NCI-H1694 treated with DMSO at 0.1 percent for 48 hours (cell line): ENCODE data around the gene PLIN5.
A peak's percentile ranks its signal among the peaks of the same experiment; 100 is the strongest.

ENCODE experiments used
- DNase-seq: peaks from one replicate; lab custom pipeline; 2025; lab: John Stamatoyannopoulos, UW

Gene PLIN5, protein sequence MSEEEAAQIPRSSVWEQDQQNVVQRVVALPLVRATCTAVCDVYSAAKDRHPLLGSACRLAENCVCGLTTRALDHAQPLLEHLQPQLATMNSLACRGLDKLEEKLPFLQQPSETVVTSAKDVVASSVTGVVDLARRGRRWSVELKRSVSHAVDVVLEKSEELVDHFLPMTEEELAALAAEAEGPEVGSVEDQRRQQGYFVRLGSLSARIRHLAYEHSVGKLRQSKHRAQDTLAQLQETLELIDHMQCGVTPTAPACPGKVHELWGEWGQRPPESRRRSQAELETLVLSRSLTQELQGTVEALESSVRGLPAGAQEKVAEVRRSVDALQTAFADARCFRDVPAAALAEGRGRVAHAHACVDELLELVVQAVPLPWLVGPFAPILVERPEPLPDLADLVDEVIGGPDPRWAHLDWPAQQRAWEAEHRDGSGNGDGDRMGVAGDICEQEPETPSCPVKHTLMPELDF

GRCh38 chr19:4534836-4535658 is at the start of gene PLIN5:
PLIN5 (minus strand) TSS chr19:4535224; CDS start chr19:4534074, 1,150 bp downstream.
- peak; percentile 39 for DNase-seq

DNA sequence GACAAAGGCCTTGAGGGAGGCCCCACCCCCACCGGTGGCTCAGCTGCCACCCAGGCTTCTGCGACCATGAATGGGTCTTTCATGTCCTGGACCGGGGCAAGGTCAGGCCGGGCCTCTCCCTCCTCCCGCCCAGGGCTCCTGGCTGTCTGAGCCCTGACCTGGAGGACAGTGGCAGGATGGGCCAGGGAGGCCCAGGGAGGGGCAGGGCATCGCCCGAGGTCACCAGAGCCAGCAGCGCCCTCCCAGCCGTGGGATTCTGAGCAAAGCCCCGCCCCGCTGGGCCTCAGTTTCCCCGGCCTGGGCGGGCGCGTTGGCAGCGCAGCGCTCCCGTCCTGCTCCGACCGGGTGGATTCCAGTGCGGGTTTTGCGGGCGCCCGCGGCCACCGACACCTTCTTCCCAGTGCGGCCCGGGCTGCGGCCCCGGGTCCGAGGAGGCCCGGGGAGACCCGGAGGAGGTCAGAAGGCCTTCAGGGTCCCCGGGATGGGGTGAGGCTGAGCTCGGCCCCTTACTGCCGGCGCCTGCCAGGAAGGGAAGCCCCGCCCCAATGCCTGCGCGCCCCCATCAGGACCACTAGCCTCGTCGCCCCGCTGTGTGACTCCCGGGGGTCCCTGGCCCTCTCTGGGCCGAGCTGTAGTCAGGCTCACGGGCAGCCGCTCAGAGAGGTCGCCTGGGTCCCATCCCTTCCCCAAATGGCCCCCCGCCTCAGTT is 49.1 kb upstream of the PLIN5 start:
- no peak for DNase-seq

GRCh38 chr19:4582980-4583842 is 48.2 kb upstream of the PLIN5 start:
- DNase-seq: no peak

DNA sequence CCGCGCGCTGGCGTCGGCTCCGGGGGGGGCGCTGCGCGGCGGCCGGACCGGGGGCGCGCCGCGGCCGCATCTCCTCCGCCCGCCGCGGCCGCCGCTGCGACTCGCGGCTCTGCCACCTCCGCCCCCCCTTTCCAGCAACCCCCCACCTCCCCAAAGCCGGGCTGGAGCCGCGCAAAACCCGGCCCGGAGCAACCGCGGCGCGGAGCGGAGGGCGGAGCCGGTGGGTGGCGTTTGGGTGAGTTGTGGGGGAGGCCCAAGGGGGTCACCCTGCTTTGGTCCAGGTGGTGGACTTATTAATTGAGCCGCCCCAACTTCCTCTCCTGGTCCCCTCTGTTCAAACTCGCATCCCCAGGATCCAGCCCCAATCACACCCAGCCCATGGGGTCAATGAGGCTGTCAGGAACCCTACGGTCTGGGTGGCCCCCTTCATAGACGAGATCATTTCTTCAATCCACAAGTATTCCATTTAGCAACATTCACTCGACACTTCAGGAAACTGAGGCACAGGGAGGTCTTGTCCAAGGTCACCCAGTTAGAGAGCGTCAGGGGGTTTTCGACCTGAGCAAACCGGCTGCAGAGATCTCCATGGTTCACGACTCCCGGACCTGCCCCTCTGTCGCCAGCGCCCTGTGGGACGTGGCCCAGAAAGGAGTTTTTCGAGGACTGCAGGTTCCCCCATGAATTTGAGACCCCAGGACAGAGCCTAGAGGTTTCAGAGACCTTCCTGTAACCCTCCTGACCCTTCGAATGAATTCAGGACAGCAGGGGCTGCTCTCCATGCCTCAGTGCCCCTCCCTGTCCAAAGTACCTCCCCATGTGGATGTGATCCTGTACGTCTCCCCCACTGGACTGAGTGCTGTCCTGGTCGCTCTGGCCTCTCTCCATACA is 46.9 kb upstream of the PLIN5 start:
- no peak for DNase-seq

DNA sequence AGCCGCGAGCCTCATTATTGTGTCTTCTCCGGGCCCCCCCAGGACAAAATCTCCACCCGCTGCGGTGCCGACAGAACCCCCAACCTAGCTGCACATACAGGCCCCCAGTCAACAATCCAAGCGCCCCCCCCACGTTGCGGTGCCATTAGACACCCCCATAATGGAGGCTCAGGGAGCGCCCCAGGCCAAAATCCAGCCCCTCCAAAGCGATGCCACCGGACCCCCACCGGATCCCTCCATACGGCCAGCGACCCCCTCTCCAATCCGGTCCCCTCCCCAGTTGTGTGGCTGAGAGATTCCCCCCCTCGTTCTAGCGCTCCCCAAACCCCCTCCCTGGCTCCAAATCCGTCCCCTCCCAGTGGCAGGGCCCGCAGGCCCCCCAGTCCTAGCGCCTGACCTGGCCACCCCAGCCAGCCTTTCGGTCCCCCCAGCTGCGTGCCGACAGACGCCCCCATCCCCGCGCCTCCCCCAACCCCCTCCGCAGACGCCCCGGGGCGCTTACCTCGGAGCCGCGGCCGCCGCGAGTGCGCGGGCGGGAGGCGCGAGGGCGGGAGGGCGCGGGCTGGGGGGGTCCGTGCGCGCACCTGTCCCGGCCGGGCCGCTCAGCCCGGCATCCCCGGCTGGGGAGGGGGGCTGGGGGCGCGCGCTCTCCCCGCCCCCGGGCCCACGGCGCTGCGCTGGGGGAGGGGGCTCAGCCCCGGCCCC is 46.1 kb upstream of the PLIN5 start:
- DNase-seq: no peak

DNA sequence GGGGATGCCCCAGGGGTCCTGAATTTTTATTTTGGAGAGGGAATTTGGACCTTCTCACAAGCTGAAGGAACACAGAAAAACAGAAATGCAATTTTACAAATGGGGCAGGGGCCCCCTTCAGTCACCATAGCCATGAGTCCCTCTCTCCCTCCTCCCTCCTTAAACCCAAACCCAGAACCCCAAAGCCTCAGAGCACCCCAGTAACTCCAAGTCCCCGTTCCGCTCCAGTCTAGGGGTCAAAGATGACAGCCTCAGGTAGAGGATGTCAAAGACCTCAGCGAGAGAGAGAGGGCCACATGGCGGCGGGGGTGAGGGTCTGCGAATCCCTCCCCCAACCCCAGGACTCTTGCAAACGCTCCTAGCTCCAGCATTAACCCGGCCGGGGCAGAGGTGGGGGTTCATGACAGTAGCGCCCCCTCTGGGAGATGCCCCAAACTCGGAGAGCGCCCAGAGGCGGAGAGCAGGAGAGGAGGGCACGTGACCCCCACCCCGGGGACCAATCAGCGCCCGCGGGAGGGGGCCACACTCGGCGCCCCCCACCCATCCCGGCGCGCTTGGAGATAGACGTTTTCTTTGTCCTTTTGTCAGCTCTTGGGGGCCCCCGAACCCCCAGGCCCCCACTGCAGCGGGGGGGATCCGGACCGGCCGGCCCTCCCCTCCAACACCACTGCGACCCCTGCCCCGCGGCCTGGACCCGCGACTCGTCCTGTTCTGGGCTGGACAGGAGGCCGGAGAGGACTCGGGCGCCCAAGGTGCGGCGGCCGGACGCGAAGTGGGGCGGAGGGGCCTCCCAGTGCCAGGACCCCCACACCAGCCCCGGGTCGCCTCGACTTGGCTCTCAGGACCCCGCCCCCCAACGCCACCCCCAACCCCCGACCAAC is 45.2 kb upstream of the PLIN5 start:
- peak; percentile 16 for DNase-seq

GRCh38 chr19:4579389-4579788 is 44.4 kb upstream of the PLIN5 start:
- no peak for DNase-seq

GRCh38 chr19:4578552-4579248 is 43.7 kb upstream of the PLIN5 start:
- no peak for DNase-seq

DNA sequence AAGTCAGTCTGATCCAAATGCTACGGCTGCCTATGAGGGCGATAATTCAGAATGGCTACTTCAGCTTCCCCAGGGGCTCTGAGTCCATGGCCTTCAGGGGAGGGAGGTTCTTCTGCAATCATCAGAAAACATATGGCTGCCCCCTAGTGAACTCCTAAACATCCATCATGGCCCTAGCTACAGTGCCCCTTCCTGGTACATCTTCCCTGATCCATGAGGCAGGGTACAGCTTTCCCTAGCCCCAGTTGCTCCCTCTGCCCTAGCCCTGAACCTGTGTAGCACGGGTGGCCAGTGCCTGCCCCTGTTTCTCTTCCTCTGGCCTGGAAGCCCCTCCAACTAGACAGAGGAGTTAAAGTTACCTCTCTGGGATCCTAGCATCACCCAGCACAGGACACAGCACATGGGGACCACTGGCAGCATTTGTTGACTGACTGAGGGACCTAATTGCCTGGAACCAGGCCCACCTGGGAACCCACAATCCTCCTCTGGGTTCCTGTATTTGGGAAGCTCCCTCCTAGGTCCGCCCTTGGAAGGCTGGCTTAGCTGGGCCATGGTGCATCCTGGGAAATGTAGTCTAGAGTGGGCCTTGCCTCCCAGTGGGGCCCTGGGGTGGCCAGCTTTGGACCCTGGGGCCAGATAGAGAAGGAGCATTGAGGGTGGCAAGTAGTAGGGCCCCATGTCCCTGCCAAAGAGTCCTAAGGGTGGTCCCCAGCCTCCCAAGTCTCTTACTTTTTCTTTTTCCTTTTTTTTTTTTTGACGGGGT is 42.2 kb upstream of the PLIN5 start:
- no peak for DNase-seq

DNA sequence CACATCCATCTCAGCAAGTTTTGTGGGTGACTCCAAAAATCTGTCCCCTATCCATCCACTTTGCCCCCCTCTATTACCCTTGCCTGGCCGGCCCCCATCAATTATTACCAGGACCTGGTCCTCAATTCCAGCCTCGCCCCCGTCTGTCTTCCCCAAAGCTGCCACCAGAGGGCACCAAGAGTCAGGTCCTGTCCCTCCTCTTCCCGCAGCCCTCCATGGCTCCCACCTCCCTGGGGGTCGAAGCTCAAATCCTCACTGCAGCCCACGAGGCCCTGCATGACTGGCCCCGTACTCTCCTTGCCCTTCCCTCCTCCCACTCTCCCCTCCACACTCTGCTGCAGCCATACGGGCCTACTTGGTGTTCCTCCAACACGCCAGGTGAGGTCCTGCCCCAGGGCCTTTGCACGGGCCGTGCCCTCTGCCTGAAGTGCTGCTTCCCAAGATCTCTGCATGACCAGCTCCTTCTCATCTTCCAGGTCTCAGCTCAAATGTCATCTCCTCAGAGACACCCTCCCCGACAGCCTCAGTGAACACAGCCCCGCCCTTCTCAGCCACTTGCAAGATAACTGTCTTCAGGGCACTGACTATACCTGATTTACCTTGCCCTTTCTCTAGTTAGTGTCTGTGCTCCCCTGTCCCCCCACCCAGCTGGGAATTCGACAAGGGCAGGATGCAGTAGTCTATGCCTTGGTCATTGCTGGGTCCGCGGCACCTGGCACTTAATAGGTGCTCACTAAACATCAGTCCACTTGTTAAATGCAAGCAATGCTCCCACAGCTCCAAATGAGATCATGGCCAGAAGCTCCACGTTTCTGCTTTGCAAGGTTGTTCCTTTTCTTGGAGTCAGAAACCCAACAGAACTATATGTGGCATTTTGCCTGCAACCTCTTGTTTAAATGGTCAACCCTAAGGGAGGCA is 41.3 kb upstream of the PLIN5 start:
- DNase-seq: no peak

- no peak for DNase-seq
These were observed 40.4 kb upstream of the PLIN5 start for GRCh38 chr19:4575267-4576015.

DNA sequence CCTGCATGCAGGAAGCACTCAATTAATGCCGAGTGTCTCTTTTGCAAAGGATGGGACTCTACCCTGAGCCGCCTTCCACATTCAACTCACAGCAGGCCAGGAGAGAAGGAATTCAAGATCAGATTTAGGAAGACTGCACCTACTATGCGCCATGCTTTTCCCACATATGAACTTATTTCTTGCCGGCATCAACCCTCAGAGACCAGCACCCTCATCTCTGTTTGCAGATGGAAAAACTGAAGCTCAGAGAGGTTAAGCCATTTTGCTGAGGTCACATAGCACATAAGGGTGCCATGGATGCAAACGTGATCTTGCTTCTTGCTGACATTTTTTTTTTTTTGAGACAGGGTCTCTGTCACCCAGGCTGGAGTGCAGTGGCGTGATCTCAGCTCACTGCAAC is 38.7 kb upstream of the PLIN5 start:
- DNase-seq: no peak

DNA sequence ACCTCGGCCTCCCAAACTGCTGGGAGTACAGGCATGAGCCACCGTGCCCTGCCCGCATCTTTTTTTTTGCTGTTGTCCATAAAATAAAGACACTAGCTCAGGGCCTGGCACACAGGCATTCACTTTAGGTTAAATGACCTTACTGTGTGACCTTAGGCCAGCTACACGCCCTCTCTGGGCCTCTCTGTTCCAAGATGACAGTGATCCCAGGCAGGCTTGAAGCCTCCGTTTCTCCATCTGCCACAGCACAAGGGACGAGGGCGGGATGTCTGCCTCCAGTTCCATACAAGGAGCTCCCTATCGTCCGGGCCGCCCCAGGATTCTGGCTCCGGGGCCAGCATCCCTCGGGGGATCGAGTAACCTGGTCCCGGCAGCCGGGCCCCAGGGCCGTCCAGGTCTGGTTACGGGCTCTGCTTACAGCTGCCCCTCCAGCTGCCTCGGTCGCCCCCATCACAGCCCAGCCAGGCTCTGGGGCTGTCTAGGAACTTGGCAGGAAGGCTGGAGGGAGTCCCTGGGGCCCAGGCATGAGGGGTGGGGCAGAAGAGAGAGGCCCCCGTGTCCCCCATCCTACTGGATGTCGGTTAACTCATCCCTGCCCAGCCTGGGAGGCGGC is 36.4 kb upstream of the PLIN5 start:
- no peak for DNase-seq

DNA sequence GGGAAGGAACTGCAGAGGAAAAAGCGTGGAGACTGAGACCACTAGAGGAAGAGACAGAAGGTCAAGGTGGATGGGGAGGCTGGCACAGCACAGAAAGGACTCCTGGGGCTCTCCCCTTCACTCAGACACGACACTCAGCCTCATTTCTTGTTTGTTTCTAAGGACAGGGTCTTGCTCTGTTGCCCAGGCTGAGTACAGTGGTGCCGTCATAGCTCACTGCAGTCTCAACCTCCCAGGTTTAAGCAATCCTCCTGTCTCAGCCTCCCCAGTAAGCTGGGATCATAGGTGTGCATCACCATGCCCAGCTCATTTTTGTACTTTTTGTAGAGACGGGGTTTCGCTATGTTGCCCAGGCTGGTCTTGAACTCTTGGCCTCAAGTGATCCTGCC is 35.9 kb upstream of the PLIN5 start:
- DNase-seq: no peak

DNA sequence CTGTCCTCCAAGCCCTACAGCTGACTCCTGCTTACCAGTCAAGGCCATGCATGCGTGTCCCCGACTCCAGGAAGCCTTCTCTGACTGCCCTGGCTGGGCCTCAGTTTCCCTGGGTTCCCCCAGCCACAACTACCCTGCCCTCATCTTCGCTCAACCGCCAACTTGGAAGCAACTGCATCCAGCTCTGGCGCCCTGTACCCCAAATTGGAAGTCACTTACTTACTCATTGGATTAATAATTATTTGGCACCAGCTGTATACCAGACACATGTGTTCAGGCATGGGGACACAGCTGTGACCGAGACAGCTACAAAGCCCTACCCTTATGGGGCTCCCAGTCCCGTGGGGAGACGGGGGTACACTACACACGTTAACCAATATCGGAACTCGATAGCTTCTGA is 35.4 kb upstream of the PLIN5 start:
- DNase-seq: no peak
